Endometrial microvascular endothelial cells (primary cell): Measurements from ENCODE around the gene GOSR1. TPM values are rescaled to one million over a fixed set of nuclear protein-coding genes. Genes with fewer than 3 reads are reported as not detected.
"Not testable (repeated sequence)": the region's sequence is repeated elsewhere in the genome, so short reads cannot be mapped to it uniquely, and the experiment has no call there.

Source experiments
- in situ Hi-C: cut with HindIII; loops from 2 replicates; pipeline ENCODE4 v1.10.0; 2017; ENCODE audit warnings: low sequenced_read_pairs, low pct_unique_long_range_greater_than_20kb; ENCODE audit errors: inconsistent ontology term
- total RNA-seq: library from RNA; depleted of rRNA; stranded (reverse); fragments of >200 nt; gene quantifications from one replicate; pipeline ENCODE4 v1.2.3, GENCODE V29; 2015; ENCODE audit errors: inconsistent ontology term

The GOSR1 gene
- total RNA-seq, 1 donor from 2014 or later: 11.4 TPM

- in situ Hi-C loops: no loop called here
These were observed 58.0 kb downstream of the GOSR1 start for GRCh38 chr17:30534938-30535921.

- in situ Hi-C loops: not testable (repeated sequence)
These were observed 59.6 kb downstream of the GOSR1 start for GRCh38 chr17:30536846-30537245.

- in situ Hi-C loops: not testable (repeated sequence)
These were observed 60.5 kb downstream of the GOSR1 start for GRCh38 chr17:30537667-30538066.

- in situ Hi-C loops: no loop called here
These were observed 64.6 kb downstream of the GOSR1 start for GRCh38 chr17:30541802-30542201.

GRCh38 chr17:30543456-30543855 is 66.2 kb downstream of the GOSR1 start:
- in situ Hi-C loops: no loop called here

GRCh38 chr17:30545024-30545423 is 67.8 kb downstream of the GOSR1 start:
- in situ Hi-C loops: no loop called here

GRCh38 chr17:30547778-30548573 is 70.8 kb downstream of the GOSR1 start:
- in situ Hi-C loops: no loop called here

GRCh38 chr17:30549181-30549580 is 72.0 kb downstream of the GOSR1 start:
- in situ Hi-C loops: not testable (repeated sequence)

GRCh38 chr17:30549864-30550511 is 72.8 kb downstream of the GOSR1 start:
- in situ Hi-C loops: no loop called here

GRCh38 chr17:30550512-30551273 is 73.5 kb downstream of the GOSR1 start:
- in situ Hi-C loops: no loop called here

- in situ Hi-C loops: not testable (repeated sequence)
These were observed 74.2 kb downstream of the GOSR1 start for GRCh38 chr17:30551274-30551995.

GRCh38 chr17:30551996-30552339 is 74.8 kb downstream of the GOSR1 start:
- in situ Hi-C loops: no loop called here

- in situ Hi-C loops: no loop called here
These were observed 75.9 kb downstream of the GOSR1 start for GRCh38 chr17:30552994-30553566.

GRCh38 chr17:30553823-30554440 is 76.7 kb downstream of the GOSR1 start:
- in situ Hi-C loops: not testable (repeated sequence)

- in situ Hi-C loops: no loop called here
These were observed 77.9 kb downstream of the GOSR1 start for GRCh38 chr17:30554839-30555751.

- in situ Hi-C loops: no loop called here
These were observed 78.7 kb downstream of the GOSR1 start for GRCh38 chr17:30555942-30556341.
